ENCODE data around the gene NUDT4. TPM values are rescaled to one million over a fixed set of nuclear protein-coding genes. Genes with fewer than 3 reads are reported as not detected.

Gene NUDT4
- polyA plus RNA-seq, 2 of the 4 experiments (the other 2 are of a cell fraction): 19.6 to 41.0 TPM

DNA sequence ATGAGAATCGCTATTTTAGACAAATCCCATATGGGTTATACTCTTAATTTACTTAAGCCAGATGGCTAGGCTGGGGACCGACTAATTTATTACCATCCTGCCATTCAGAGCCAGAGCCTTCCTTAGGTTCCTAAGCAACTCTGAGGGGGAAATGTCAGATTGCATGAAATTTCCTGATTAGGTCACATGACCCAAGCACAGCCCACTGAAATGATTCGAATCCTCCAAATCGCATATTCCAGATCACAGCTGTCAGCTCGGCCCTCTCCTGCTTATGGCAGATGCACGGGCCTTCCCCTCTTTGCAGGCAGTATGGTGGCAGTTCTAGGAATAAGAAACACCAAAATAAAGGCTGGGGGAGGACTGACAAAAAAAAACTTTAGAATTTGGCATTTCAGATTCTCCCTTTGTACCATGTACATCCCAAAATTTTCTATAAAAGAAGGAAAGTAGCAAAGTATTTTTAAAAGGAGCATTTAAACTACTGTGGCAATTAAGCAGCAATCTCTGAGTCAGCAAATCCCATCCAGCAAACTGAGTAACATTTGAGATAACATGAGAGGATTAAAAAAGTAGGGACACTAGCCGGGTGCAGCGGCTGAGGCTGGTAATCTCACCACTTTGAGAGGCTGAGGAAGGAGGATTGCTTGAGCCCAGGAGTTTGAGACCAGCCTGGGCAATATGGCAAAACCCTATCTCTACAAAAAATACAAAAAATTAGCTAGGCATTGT lies 30.5 kb upstream of the NUDT4 start:
- ChIA-PET CTCF (interaction anchor here (1.3 kb wide), 1 partner anchor 31 kb away, joined by 3 read pairs; no protein-coding TSS in a partner anchor), POLR2A (no interaction called here)
- no peak for FAIRE-seq
- no peak overlapping the region for H3K4me2 ChIP-seq
- TF ChIP-seq HEYL (CRISPR knock-in tag; IDR thresholded peaks at IDR 0.05) (no peak), ESRRA (IDR thresholded peaks at IDR 0.05; ENCODE audit: borderline replicate concordance, low read length) (no peak), CBX8 (IDR thresholded peaks at IDR 0.05) (no peak), CBX2 (IDR thresholded peaks at IDR 0.05; ENCODE audit: borderline replicate concordance, low read depth) (no peak), PHF8 (IDR thresholded peaks at IDR 0.05; ENCODE audit: borderline replicate concordance, low read depth) (no peak), POLR2AphosphoS2 (conservative IDR thresholded peaks at IDR 0.05; ENCODE audit: low read length) (no peak), MAFK (IDR thresholded peaks at IDR 0.05; ENCODE audit: partially characterized antibody) (peak; percentile 72), TFCP2L1 (CRISPR knock-in tag; IDR thresholded peaks at IDR 0.05) (no peak)
- TF ChIP-seq, protein P1, sequence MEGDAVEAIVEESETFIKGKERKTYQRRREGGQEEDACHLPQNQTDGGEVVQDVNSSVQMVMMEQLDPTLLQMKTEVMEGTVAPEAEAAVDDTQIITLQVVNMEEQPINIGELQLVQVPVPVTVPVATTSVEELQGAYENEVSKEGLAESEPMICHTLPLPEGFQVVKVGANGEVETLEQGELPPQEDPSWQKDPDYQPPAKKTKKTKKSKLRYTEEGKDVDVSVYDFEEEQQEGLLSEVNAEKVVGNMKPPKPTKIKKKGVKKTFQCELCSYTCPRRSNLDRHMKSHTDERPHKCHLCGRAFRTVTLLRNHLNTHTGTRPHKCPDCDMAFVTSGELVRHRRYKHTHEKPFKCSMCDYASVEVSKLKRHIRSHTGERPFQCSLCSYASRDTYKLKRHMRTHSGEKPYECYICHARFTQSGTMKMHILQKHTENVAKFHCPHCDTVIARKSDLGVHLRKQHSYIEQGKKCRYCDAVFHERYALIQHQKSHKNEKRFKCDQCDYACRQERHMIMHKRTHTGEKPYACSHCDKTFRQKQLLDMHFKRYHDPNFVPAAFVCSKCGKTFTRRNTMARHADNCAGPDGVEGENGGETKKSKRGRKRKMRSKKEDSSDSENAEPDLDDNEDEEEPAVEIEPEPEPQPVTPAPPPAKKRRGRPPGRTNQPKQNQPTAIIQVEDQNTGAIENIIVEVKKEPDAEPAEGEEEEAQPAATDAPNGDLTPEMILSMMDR (IDR thresholded peaks at IDR 0.05): no peak
- H3K9me3 ChIP-seq: no peaks in the 10 kb centered on the region
- H3K4me3 ChIP-seq: no peak overlapping the region
- H3K4me1 ChIP-seq: no peaks in the 10 kb centered on the region
- WGBS (ENCODE audit: missing lambda C conversion rate): 88% methylated on average over 8 of the region's 8 CpGs
- DNase-seq (ENCODE audit: low read depth in 1 of 2, low spot score in 1 of 2): no peak
- ATAC-seq: no peak
- H3K27ac ChIP-seq: no peak overlapping the region

GRCh38 chr12:93348575-93349435 lies 28.9 kb upstream of the NUDT4 start:
- no peak for FAIRE-seq
- TF ChIP-seq, protein P1 (IDR thresholded peaks at IDR 0.05): no peak
- TF ChIP-seq RNF2 (IDR thresholded peaks at IDR 0.05; ENCODE audit: borderline replicate concordance, low read depth): no peak
- no peak for TF ChIP-seq EHMT2 (IDR thresholded peaks at IDR 0.05; ENCODE audit: low read depth)
- TF ChIP-seq POLR2A (IDR thresholded peaks at IDR 0.05; ENCODE audit: low read length): no peak
- TF ChIP-seq PBX3 (IDR thresholded peaks at IDR 0.05): no peak
- TF ChIP-seq RARB (CRISPR knock-in tag; IDR thresholded peaks at IDR 0.05): no peak
- TF ChIP-seq CHD2 (IDR thresholded peaks at IDR 0.05; ENCODE audit: low read length, partially characterized antibody): no peak
- TF ChIP-seq, protein P2, sequence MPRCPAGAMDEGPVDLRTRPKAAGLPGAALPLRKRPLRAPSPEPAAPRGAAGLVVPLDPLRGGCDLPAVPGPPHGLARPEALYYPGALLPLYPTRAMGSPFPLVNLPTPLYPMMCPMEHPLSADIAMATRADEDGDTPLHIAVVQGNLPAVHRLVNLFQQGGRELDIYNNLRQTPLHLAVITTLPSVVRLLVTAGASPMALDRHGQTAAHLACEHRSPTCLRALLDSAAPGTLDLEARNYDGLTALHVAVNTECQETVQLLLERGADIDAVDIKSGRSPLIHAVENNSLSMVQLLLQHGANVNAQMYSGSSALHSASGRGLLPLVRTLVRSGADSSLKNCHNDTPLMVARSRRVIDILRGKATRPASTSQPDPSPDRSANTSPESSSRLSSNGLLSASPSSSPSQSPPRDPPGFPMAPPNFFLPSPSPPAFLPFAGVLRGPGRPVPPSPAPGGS (IDR thresholded peaks at IDR 0.05): no peak
- no peak for TF ChIP-seq CBX2 (IDR thresholded peaks at IDR 0.05; ENCODE audit: borderline replicate concordance, low read depth)
- TF ChIP-seq ZSCAN20 (CRISPR knock-in tag; IDR thresholded peaks at IDR 0.05): no peak
- no peak for TF ChIP-seq SMC3 (IDR thresholded peaks at IDR 0.05)
- no peak for TF ChIP-seq BHLHE40 (IDR thresholded peaks at IDR 0.05; ENCODE audit: low read depth, low read length)
- TF ChIP-seq RFX5 (IDR thresholded peaks at IDR 0.05): no peak
- TF ChIP-seq MAFK (IDR thresholded peaks at IDR 0.05; ENCODE audit: partially characterized antibody): no peak
- ChIA-PET POLR2A (no interaction called here), CTCF (interaction anchor here (0.7 kb wide), 1 partner anchor 592 kb away, joined by 3 read pairs; no protein-coding TSS in a partner anchor)
- Histone ChIP-seq H3K27ac (no peak overlapping the region), H3K4me3 (no peak overlapping the region), H3K4me1 (no peaks in the 10 kb centered on the region), H3K9me3 (no peaks in the 10 kb centered on the region), H3K4me2 (no peak overlapping the region)
- WGBS (ENCODE audit: missing lambda C conversion rate): 81% methylated on average over 10 of the region's 10 CpGs
- DNase-seq (ENCODE audit: low read depth in 1 of 2, low spot score in 1 of 2): no peak
- no peak for ATAC-seq
